Measurements from ENCODE around the gene DSTYK. TPM values are rescaled to one million over a fixed set of nuclear protein-coding genes. Genes with fewer than 3 reads are reported as not detected.

DSTYK gene
- total RNA-seq, 1 donor from 2014 or later: 14.8 TPM

DNA sequence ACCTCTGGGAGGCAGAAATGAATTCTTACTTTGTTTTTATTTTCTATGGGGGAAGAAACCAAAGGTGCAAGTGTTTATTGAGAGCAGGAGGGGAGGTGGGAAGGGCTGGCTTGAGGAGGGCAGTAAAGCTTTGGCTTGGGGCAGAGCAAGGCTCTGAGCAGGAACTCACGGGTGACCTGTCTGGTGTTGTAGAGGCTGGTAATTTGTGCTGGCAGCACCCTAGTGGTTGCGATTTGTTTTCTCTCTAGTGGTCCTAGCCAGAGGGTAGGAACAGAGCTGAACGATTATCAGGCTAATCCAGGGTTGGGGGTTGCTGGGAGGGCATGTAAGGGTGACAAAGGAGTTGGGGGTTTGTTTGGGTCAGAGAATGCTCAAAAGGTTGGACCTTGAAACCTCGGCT, 32.9 kb upstream of the DSTYK start:
- Mint-ChIP-seq H3K4me3 (no peak overlapping the region), H3K4me1 (peaks cover 33% of the 10 kb centered on the region), H3K27me3 (ENCODE audit: low read depth) (no peaks in the 10 kb centered on the region), H3K9me3 (no peaks in the 10 kb centered on the region), H3K27ac (ENCODE audit: unreplicated experiment) (no peak overlapping the region), H3K36me3 (ENCODE audit: low read depth) (no peaks in the 10 kb centered on the region)
- no peak for DNase-seq (ENCODE audit: low read depth, low spot score)
- TF ChIP-seq, protein P1, sequence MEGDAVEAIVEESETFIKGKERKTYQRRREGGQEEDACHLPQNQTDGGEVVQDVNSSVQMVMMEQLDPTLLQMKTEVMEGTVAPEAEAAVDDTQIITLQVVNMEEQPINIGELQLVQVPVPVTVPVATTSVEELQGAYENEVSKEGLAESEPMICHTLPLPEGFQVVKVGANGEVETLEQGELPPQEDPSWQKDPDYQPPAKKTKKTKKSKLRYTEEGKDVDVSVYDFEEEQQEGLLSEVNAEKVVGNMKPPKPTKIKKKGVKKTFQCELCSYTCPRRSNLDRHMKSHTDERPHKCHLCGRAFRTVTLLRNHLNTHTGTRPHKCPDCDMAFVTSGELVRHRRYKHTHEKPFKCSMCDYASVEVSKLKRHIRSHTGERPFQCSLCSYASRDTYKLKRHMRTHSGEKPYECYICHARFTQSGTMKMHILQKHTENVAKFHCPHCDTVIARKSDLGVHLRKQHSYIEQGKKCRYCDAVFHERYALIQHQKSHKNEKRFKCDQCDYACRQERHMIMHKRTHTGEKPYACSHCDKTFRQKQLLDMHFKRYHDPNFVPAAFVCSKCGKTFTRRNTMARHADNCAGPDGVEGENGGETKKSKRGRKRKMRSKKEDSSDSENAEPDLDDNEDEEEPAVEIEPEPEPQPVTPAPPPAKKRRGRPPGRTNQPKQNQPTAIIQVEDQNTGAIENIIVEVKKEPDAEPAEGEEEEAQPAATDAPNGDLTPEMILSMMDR (conservative IDR thresholded peaks at IDR 0.05): no peak

GRCh38 chr1:205243350-205244191, 32.1 kb upstream of the DSTYK start:
- no peaks in the 10 kb centered on the region for H3K27me3 Mint-ChIP-seq (ENCODE audit: low read depth)
- H3K27ac Mint-ChIP-seq (ENCODE audit: unreplicated experiment): no peak overlapping the region
- no peaks in the 10 kb centered on the region for H3K9me3 Mint-ChIP-seq
- DNase-seq (ENCODE audit: low read depth, low spot score): no peak
- H3K4me3 Mint-ChIP-seq: no peak overlapping the region
- TF ChIP-seq, protein P1 (conservative IDR thresholded peaks at IDR 0.05): no peak
- H3K36me3 Mint-ChIP-seq (ENCODE audit: low read depth): no peaks in the 10 kb centered on the region
- H3K4me1 Mint-ChIP-seq: peaks cover 27% of the 10 kb centered on the region

- no peak overlapping the region for H3K27ac Mint-ChIP-seq (ENCODE audit: unreplicated experiment)
- H3K4me3 Mint-ChIP-seq: no peak overlapping the region
- TF ChIP-seq, protein P1 (conservative IDR thresholded peaks at IDR 0.05): no peak
- H3K9me3 Mint-ChIP-seq: no peaks in the 10 kb centered on the region
- H3K27me3 Mint-ChIP-seq (ENCODE audit: low read depth): no peaks in the 10 kb centered on the region
- H3K36me3 Mint-ChIP-seq (ENCODE audit: low read depth): no peaks in the 10 kb centered on the region
- no peak for DNase-seq (ENCODE audit: low read depth, low spot score)
- peaks cover 17% of the 10 kb centered on the region for H3K4me1 Mint-ChIP-seq
Measured at GRCh38 chr1:205241366-205242030, 30.0 kb upstream of the DSTYK start.

DNA sequence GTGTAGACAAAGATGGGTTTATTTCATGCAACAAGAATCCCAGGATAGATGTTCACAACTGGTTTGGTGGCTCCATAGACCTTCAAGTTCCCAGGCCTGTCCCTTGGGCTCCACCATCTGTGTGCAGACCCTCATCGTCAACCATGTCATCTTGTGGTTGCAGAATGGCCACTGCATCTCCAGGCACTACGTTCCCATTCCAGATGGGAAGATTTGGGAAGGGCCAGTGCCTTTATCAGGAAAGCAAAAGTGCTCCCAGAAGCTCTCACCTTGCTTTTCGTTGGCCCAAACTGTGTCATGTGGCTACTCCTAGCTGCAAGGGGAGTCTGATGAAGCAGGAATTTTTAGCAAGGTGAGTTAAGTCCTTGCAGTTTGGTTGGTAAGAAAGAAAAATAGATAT, 29.1 kb upstream of the DSTYK start:
- H3K4me3 Mint-ChIP-seq: no peak overlapping the region
- no peaks in the 10 kb centered on the region for H3K9me3 Mint-ChIP-seq
- H3K4me1 Mint-ChIP-seq: peaks cover 13% of the 10 kb centered on the region
- H3K27me3 Mint-ChIP-seq (ENCODE audit: low read depth): no peaks in the 10 kb centered on the region
- H3K27ac Mint-ChIP-seq (ENCODE audit: unreplicated experiment): no peak overlapping the region
- DNase-seq (ENCODE audit: low read depth, low spot score): no peak
- TF ChIP-seq, protein P1 (conservative IDR thresholded peaks at IDR 0.05): no peak
- H3K36me3 Mint-ChIP-seq (ENCODE audit: low read depth): no peaks in the 10 kb centered on the region

DNA sequence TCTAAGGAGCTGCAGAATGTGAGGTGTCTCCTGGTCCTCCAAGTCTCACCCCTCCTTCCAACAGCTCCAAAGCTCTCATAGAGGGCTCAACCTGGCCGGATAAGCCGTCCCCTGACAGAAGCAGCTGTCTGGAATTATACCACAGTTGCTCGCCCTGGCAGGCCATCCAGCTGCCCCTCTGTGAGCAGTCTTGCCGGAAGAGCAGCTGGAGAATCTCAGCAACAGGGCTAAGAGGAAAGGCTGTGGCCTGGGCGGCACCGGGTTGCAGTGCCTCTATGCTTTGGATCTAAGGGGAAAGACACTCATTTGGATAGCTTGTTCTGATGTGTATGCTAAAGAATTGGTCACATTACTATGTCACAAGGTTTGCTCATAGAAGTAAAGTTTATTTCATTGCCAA, 28.6 kb upstream of the DSTYK start:
- TF ChIP-seq, protein P1 (conservative IDR thresholded peaks at IDR 0.05): no peak
- Mint-ChIP-seq H3K27me3 (ENCODE audit: low read depth) (no peaks in the 10 kb centered on the region), H3K9me3 (no peaks in the 10 kb centered on the region), H3K27ac (ENCODE audit: unreplicated experiment) (no peak overlapping the region), H3K4me3 (no peak overlapping the region), H3K36me3 (ENCODE audit: low read depth) (no peaks in the 10 kb centered on the region), H3K4me1 (peaks cover 13% of the 10 kb centered on the region)
- no peak for DNase-seq (ENCODE audit: low read depth, low spot score)
